CD4-positive, alpha-beta T cell treated with Interleukin-17A for 1 hour (primary cell): ENCODE measurements around the gene FAM168B.

Source experiments
- DNase-seq: peaks from one replicate; pipeline ENCODE4 v3.0.0-alpha.2; 2020

The FAM168B gene

DNA sequence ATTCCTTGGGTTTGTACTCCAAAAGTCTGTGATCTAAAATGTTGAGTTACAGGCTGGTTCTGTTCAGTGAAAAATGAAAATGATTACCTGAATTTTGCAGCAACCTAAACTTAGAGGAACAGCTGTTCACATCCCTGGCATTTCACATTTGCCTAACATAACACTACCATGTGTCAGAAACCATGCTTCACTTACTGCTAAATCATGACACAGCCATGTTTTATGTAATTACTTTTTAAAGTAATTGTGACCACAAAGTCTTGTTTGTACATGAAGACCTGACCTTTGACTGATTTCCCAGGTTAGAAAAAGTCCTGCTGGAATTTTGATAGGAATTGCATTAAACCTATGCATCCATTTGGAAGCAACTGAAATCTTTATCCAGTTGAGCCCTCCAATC lies 79.1 kb downstream of the FAM168B start:
- no peak for DNase-seq

DNA sequence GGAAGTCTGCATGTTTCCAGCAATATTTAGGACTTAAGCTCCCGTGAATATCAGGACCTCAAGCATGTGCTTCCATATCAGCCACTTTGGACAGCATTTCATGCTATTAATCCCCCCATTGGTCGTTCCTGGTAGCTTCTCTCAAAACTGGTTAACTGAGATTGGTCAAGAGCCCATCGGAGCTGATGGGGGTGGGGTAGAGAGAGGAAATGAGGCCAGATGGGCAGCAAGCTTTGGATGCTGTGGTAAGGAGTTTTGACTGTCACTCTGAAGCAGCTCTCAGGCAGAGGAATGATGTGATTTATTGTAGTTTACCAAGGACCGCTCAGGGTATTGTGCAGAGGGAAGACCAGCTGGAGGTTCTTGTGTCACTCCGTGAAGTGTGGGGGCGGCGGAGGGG lies 81.8 kb downstream of the FAM168B start:
- DNase-seq: no peak

- peak; percentile 12 for DNase-seq
Measured at GRCh38 chr2:131010566-131010965, 82.7 kb downstream of the FAM168B start.

GRCh38 chr2:131009713-131010475 lies 83.4 kb downstream of the FAM168B start:
- DNase-seq: no peak

DNA sequence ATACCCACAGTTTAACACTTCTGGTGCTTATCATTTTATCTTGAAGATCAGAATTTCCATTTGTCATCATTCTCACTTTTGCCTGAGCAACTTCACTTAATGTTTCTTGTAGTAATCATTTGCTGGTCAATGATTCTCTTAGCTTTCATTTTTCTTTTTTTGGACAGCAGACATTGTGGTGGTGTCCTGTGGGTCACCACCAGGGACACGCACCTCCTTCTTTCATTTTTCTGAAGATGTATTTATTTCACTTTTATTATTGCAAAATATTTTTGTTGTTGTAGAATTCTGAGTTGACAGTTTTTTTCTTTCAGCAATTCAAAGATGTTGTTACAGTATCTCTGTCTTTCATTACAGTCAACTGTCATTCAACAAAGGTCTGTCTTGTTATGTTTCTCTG lies 84.3 kb downstream of the FAM168B start:
- DNase-seq: no peak

DNA sequence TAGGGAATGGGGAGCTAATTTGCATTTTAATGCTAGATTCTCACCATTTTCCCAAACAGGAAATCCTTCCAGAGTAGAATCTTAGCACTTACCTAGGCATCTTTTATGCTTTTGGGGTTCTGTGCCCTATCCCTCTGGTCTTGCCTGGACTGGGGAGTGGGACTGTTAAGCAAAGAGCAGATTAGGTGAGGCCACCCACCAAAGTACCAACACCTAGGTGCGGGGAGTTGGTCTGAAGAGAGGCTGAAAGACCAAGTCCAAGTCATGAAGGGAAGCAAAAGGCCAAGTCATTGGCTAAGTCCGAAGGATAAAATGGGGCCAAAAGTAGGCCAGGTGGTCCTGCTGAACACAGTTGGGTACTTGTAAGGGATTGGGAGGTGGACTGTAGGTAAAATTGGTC lies 86.7 kb downstream of the FAM168B start:
- DNase-seq: no peak

GRCh38 chr2:131005216-131005935 lies 87.9 kb downstream of the FAM168B start:
- no peak for DNase-seq

GRCh38 chr2:131004446-131005209 lies 88.6 kb downstream of the FAM168B start:
- no peak for DNase-seq

DNA sequence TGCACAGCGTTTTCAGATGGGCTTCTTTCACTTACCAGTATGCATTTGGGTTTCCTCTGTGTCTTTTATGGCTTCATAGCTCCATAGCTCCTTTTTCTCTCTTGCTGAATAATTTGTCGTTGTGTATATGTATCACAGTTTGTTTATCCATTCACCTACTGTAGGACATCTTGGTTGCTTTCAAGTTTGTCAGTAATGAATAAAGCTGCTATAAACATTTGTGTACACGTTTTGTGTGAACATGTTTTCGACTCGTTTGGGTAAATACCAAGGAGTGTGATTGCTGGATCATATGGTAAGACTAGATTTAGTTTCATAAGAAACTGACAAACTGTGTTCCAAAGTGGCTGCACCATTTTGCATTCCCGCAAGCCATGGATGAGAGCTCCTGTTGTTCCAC lies 94.7 kb downstream of the FAM168B start:
- no peak for DNase-seq
